ENCODE measurements around the gene SLC5A1. TPM values are rescaled to one million over a fixed set of nuclear protein-coding genes. Genes with fewer than 3 reads are reported as not detected.

The SLC5A1 gene
- total RNA-seq, result 2.1 TPM

DNA sequence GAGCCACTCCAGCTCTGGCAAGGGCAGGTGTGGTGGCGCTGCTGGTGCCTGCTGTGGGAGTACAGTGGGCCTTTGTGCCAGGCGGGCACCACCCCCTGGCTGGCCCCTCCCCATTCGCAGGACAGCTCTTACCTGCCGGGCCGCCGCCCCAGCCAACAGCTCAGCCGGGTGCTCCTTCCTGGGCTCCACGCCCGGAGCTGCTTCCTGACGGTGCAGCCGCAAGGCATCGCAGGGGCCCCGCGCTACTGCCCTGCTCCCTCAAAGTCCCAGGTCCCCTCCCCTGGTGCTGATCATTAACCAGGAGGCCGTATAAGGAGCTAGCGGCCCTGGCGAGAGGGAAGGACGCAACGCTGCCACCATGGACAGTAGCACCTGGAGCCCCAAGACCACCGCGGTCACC is at the start of gene SLC5A1:
TSS of gene SLC5A1 (plus strand) at position 338 of the 400 bp plus-strand sequence. CDS start at position 359, 21 bp downstream.
- H3K4me1 ChIP-seq (ENCODE audit: control insufficient read depth in 3 of 3, insufficient read depth in 3 of 3, low read length in 3 of 3), result peaks cover 6 to 13% (median 12%) of the 10 kb centered on the region in 3 donors
- H3K9me3 ChIP-seq (ENCODE audit: control insufficient read depth in 3 of 3, low read length in 3 of 3), result no peaks in the 10 kb centered on the region
- no peaks in the 10 kb centered on the region for H3K36me3 ChIP-seq (ENCODE audit: control insufficient read depth in 3 of 3, insufficient read depth in 3 of 3, low read length in 3 of 3)
- H3K27ac ChIP-seq (ENCODE audit: low read depth, low read length), result no peak within 1 kb of the TSS
- H3K9ac ChIP-seq (ENCODE audit: low read depth in 1 of 3, low read length in 3 of 3), result no peak within 1 kb of the TSS
- H3K27me3 ChIP-seq (ENCODE audit: control insufficient read depth in 3 of 3, insufficient read depth in 3 of 3, low read length in 3 of 3), result peaks cover 6 to 12% (median 9%) of the 10 kb centered on the region in 3 donors
- H3K4me3 ChIP-seq (ENCODE audit: low read length in 3 of 3), result no peak within 1 kb of the TSS

DNA sequence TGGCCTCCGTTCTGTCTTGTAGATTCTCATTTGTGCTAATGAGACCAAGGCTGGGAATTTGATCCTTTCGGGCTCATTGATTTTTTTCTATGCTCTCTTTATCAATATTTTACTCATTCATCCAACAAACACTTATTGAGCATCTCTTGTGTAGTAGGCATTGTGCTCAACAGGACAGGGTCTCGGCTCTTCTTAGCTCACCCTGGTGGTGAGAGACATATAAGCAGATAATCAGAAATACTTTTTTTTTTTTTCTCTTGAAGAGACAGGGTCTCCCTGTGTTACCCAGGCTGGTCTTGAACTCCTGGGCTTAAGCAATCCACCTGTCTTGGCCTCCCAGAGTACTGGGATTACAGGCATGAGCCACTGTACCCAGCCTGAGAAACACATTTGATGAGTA is 48.0 kb upstream of the SLC5A1 start:
- Histone ChIP-seq H3K4me3 (ENCODE audit: low read length in 3 of 3) (no peak overlapping the region), H3K4me1 (ENCODE audit: control insufficient read depth in 3 of 3, insufficient read depth in 3 of 3, low read length in 3 of 3) (no peaks in the 10 kb centered on the region), H3K27ac (ENCODE audit: low read depth, low read length) (no peak overlapping the region), H3K27me3 (ENCODE audit: control insufficient read depth in 3 of 3, insufficient read depth in 3 of 3, low read length in 3 of 3) (no peaks in the 10 kb centered on the region), H3K36me3 (ENCODE audit: control insufficient read depth in 3 of 3, insufficient read depth in 3 of 3, low read length in 3 of 3) (no peaks in the 10 kb centered on the region), H3K9ac (ENCODE audit: low read depth in 1 of 3, low read length in 3 of 3) (no peak overlapping the region), H3K9me3 (ENCODE audit: control insufficient read depth in 3 of 3, low read length in 3 of 3) (no peaks in the 10 kb centered on the region)

DNA sequence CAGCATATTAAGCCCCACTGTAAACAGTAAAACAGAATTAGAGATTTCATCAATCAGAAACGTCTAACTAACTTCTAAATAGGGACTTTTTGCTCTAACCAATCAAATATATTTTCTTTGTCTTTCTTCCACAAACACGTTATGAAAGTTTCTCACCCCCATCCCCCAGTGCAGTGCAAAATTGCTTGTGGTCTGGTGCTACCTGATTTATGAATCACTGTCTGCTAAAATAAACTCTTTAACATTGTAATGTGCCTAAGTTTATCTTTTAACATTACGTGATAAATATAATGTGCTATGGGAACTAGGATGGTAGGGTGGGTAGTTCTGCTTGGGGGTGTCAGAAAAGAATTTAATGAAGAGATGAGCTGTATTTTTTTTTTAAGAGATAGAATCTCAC is 47.3 kb upstream of the SLC5A1 start:
- Histone ChIP-seq H3K27me3 (ENCODE audit: control insufficient read depth in 3 of 3, insufficient read depth in 3 of 3, low read length in 3 of 3) (no peaks in the 10 kb centered on the region), H3K9ac (ENCODE audit: low read depth in 1 of 3, low read length in 3 of 3) (no peak overlapping the region), H3K9me3 (ENCODE audit: control insufficient read depth in 3 of 3, low read length in 3 of 3) (no peaks in the 10 kb centered on the region), H3K4me3 (ENCODE audit: low read length in 3 of 3) (no peak overlapping the region), H3K27ac (ENCODE audit: low read depth, low read length) (no peak overlapping the region), H3K4me1 (ENCODE audit: control insufficient read depth in 3 of 3, insufficient read depth in 3 of 3, low read length in 3 of 3) (no peaks in the 10 kb centered on the region), H3K36me3 (ENCODE audit: control insufficient read depth in 3 of 3, insufficient read depth in 3 of 3, low read length in 3 of 3) (no peaks in the 10 kb centered on the region)

DNA sequence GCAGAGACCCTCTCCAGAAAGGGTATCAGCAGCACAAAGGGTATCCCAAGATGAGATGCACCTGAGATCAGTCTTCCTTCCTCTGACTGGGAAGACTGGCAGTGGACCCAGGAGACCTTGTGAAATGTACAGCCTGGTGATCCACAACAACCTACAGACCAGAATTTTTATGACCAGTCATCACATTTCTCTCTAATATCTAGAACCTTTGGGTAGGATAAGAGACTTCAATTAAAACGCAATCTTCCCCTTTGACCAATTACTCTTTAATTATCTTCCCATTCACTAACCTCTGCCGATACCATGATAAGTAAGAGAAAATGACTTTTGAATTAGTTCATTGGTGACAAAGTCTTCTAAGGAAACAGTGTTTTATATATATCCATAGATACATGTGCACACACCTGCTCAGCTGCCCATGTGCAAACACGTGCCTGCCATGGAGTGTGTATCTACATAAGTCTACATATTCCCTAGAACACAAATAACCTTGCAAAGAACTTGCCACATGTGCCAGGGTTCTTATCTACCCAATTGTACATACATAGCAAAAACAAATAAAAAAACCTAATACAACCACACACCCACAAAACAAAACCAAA is 44.2 kb upstream of the SLC5A1 start:
- no peaks in the 10 kb centered on the region for H3K9me3 ChIP-seq (ENCODE audit: control insufficient read depth in 3 of 3, low read length in 3 of 3)
- no peak overlapping the region for H3K9ac ChIP-seq (ENCODE audit: low read depth in 1 of 3, low read length in 3 of 3)
- no peak overlapping the region for H3K4me3 ChIP-seq (ENCODE audit: low read length in 3 of 3)
- no peaks in the 10 kb centered on the region for H3K4me1 ChIP-seq (ENCODE audit: control insufficient read depth in 3 of 3, insufficient read depth in 3 of 3, low read length in 3 of 3)
- H3K27me3 ChIP-seq (ENCODE audit: control insufficient read depth in 3 of 3, insufficient read depth in 3 of 3, low read length in 3 of 3), result no peaks in the 10 kb centered on the region
- H3K36me3 ChIP-seq (ENCODE audit: control insufficient read depth in 3 of 3, insufficient read depth in 3 of 3, low read length in 3 of 3), result no peaks in the 10 kb centered on the region
- H3K27ac ChIP-seq (ENCODE audit: low read depth, low read length), result no peak overlapping the region

DNA sequence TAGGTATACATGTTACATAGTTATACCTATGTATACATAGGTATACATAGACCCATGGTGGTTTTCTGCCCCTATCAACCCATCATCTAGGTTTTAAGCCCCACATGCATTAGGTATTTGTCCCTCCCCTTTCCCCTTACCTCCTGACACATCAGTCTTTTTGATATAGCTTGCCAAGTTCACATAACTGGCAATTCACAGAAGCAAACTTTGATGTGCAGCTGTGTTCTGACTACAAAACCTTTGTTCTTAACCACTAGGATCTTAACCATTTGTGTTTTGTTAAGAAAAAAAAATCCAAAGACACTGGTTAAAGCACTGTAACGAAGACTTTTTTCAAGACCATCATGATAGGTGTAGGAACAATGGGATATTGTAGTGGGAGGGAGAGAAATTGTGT is 42.9 kb upstream of the SLC5A1 start:
- H3K4me1 ChIP-seq (ENCODE audit: control insufficient read depth in 3 of 3, insufficient read depth in 3 of 3, low read length in 3 of 3), result no peaks in the 10 kb centered on the region
- H3K36me3 ChIP-seq (ENCODE audit: control insufficient read depth in 3 of 3, insufficient read depth in 3 of 3, low read length in 3 of 3), result no peaks in the 10 kb centered on the region
- no peak overlapping the region for H3K4me3 ChIP-seq (ENCODE audit: low read length in 3 of 3)
- H3K27me3 ChIP-seq (ENCODE audit: control insufficient read depth in 3 of 3, insufficient read depth in 3 of 3, low read length in 3 of 3), result no peaks in the 10 kb centered on the region
- no peak overlapping the region for H3K9ac ChIP-seq (ENCODE audit: low read depth in 1 of 3, low read length in 3 of 3)
- no peaks in the 10 kb centered on the region for H3K9me3 ChIP-seq (ENCODE audit: control insufficient read depth in 3 of 3, low read length in 3 of 3)
- no peak overlapping the region for H3K27ac ChIP-seq (ENCODE audit: low read depth, low read length)

DNA sequence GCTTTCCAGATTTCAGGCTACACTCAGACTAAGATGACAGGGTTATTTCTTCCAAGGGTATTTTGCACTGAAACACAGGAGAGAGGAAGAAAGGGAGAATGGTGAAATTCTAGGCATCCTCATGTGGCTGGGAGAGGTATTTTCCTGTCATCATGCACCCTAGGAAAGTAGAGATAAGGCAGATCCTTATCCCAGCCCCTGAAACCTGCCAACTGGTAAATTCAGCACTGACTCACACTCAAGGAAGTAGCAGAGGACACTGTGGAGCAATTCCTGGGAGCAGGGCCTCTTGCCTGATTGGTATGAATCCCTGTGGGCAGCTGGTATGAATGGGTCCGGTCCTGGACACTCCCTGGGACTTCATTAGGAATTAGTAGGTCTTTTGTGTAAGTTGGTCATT is 37.6 kb upstream of the SLC5A1 start:
- H3K4me3 ChIP-seq (ENCODE audit: low read length in 3 of 3), result no peak overlapping the region
- no peaks in the 10 kb centered on the region for H3K4me1 ChIP-seq (ENCODE audit: control insufficient read depth in 3 of 3, insufficient read depth in 3 of 3, low read length in 3 of 3)
- no peaks in the 10 kb centered on the region for H3K9me3 ChIP-seq (ENCODE audit: control insufficient read depth in 3 of 3, low read length in 3 of 3)
- no peaks in the 10 kb centered on the region for H3K27me3 ChIP-seq (ENCODE audit: control insufficient read depth in 3 of 3, insufficient read depth in 3 of 3, low read length in 3 of 3)
- H3K36me3 ChIP-seq (ENCODE audit: control insufficient read depth in 3 of 3, insufficient read depth in 3 of 3, low read length in 3 of 3), result no peaks in the 10 kb centered on the region
- no peak overlapping the region for H3K27ac ChIP-seq (ENCODE audit: low read depth, low read length)
- no peak overlapping the region for H3K9ac ChIP-seq (ENCODE audit: low read depth in 1 of 3, low read length in 3 of 3)

DNA sequence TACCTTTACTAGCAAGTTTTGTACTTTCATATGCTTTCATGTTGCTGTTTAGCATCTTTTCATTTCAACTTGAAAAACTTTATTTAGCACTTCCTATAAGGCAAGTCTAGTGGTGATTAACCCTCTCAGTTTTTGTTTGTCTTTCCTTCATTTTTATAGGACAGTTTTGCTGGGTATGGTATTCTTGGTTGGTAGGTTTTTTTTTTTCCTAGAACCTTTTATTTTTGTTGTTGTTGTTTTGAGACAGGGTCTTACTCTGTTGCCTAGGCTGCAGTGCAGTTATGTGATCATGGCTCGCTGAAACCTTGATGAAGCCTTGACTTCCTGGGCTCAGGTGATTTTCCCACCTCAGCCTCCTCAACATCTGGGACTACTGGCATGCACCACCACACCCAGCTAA is 29.9 kb upstream of the SLC5A1 start:
- Histone ChIP-seq H3K4me1 (ENCODE audit: control insufficient read depth in 3 of 3, insufficient read depth in 3 of 3, low read length in 3 of 3) (no peaks in the 10 kb centered on the region), H3K9me3 (ENCODE audit: control insufficient read depth in 3 of 3, low read length in 3 of 3) (peaks cover 0 to 10% (median 6%) of the 10 kb centered on the region in 3 donors), H3K4me3 (ENCODE audit: low read length in 3 of 3) (no peak overlapping the region), H3K27me3 (ENCODE audit: control insufficient read depth in 3 of 3, insufficient read depth in 3 of 3, low read length in 3 of 3) (no peaks in the 10 kb centered on the region), H3K36me3 (ENCODE audit: control insufficient read depth in 3 of 3, insufficient read depth in 3 of 3, low read length in 3 of 3) (no peaks in the 10 kb centered on the region), H3K27ac (ENCODE audit: low read depth, low read length) (no peak overlapping the region), H3K9ac (ENCODE audit: low read depth in 1 of 3, low read length in 3 of 3) (no peak overlapping the region)

DNA sequence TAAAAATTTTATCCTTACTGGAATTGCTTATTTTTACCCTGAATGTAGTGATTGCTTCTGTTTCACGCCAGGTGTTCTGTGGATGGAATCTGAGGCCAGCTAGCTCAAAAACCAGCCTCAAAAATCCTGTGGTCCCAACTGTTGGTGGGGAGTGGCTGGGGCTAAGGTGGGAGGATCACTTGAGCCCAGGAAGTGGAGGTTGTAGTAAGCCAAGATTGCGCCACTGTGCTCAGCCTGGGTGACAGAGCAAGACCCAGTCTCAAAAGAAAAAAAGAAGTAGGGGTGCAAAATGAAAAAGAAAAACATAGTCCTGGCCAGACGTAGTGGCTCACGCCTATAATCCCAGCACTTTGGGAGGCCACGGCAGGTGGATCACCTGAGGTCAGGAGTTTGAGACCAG is 27.0 kb upstream of the SLC5A1 start:
- H3K4me3 ChIP-seq (ENCODE audit: low read length in 3 of 3), result no peak overlapping the region
- no peak overlapping the region for H3K9ac ChIP-seq (ENCODE audit: low read depth in 1 of 3, low read length in 3 of 3)
- no peak overlapping the region for H3K27ac ChIP-seq (ENCODE audit: low read depth, low read length)
- no peaks in the 10 kb centered on the region for H3K4me1 ChIP-seq (ENCODE audit: control insufficient read depth in 3 of 3, insufficient read depth in 3 of 3, low read length in 3 of 3)
- H3K27me3 ChIP-seq (ENCODE audit: control insufficient read depth in 3 of 3, insufficient read depth in 3 of 3, low read length in 3 of 3), result no peaks in the 10 kb centered on the region
- H3K9me3 ChIP-seq (ENCODE audit: control insufficient read depth in 3 of 3, low read length in 3 of 3), result peaks cover 0 to 10% (median 6%) of the 10 kb centered on the region in 3 donors
- H3K36me3 ChIP-seq (ENCODE audit: control insufficient read depth in 3 of 3, insufficient read depth in 3 of 3, low read length in 3 of 3), result no peaks in the 10 kb centered on the region

DNA sequence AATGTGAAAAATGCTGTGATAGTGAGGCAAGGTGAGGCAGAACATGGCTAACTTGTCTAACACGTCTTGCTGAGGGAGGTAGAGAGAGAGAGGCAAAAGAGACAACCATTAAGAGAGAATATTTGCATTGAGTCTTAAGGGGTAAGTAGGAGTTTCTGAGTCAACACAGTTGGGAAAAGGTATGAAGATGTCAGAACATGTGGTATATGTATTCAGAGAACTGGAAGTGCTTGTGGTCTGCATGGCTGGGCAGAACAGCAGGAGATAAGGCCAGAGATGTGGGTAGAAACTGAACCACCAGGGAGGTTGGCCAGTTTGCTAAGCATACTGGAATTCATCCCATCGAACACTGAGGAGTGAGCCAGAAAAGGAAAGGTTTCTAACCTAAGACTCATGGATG is 25.0 kb upstream of the SLC5A1 start:
- H3K9me3 ChIP-seq (ENCODE audit: control insufficient read depth in 3 of 3, low read length in 3 of 3), result peaks cover 2 to 6% (median 6%) of the 10 kb centered on the region in 3 donors
- no peak overlapping the region for H3K4me3 ChIP-seq (ENCODE audit: low read length in 3 of 3)
- no peaks in the 10 kb centered on the region for H3K27me3 ChIP-seq (ENCODE audit: control insufficient read depth in 3 of 3, insufficient read depth in 3 of 3, low read length in 3 of 3)

DNA sequence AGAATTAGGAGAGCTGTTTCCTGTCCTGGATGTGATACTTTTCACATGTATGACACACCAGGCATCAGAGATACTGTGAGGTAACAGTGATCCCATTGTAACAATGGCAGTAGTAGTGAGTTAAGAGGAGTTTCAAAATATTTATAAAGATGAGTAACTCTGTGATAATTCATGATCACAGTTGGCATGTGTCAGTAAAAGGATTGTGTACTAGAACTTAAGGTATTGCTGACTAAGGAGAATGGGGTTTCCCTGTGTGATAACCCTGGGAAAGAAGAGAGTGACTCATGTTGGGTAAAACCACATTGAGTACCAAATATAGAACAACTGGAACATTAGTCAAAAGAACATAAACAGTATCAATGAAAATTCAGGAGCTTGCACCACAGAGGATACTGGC is 22.9 kb upstream of the SLC5A1 start:
- Histone ChIP-seq H3K27me3 (ENCODE audit: control insufficient read depth in 3 of 3, insufficient read depth in 3 of 3, low read length in 3 of 3) (no peaks in the 10 kb centered on the region), H3K9me3 (ENCODE audit: control insufficient read depth in 3 of 3, low read length in 3 of 3) (peaks cover 0 to 2% (median 0%) of the 10 kb centered on the region in 3 donors), H3K4me3 (ENCODE audit: low read length in 3 of 3) (no peak overlapping the region), H3K27ac (ENCODE audit: low read depth, low read length) (no peak overlapping the region), H3K4me1 (ENCODE audit: control insufficient read depth in 3 of 3, insufficient read depth in 3 of 3, low read length in 3 of 3) (no peaks in the 10 kb centered on the region), H3K9ac (ENCODE audit: low read depth in 1 of 3, low read length in 3 of 3) (no peak overlapping the region), H3K36me3 (ENCODE audit: control insufficient read depth in 3 of 3, insufficient read depth in 3 of 3, low read length in 3 of 3) (no peaks in the 10 kb centered on the region)

More for the DNA sequence above, 25.0 kb upstream of the SLC5A1 start:
- no peak overlapping the region for H3K27ac ChIP-seq (ENCODE audit: low read depth, low read length)
- no peaks in the 10 kb centered on the region for H3K4me1 ChIP-seq (ENCODE audit: control insufficient read depth in 3 of 3, insufficient read depth in 3 of 3, low read length in 3 of 3)
- H3K9ac ChIP-seq (ENCODE audit: low read depth in 1 of 3, low read length in 3 of 3), result no peak overlapping the region
- H3K36me3 ChIP-seq (ENCODE audit: control insufficient read depth in 3 of 3, insufficient read depth in 3 of 3, low read length in 3 of 3), result no peaks in the 10 kb centered on the region

All from skeletal muscle tissue (tissue), 4 donors.